H9 (cell line): ENCODE data around the gene OR5V1. TPM values are rescaled to one million over a fixed set of nuclear protein-coding genes. Genes with fewer than 3 reads are reported as not detected.
A peak's percentile ranks its signal among the peaks of the same experiment; 100 is the strongest.

Experiments
- DNase-seq: peaks from one replicate; pipeline ENCODE4 v3.0.0-alpha.2; 2017
- H2AFZ ChIP-seq: one replicate; pipeline ENCODE4 v1.6.1; 2013; ENCODE audit warnings: mild to moderate bottlenecking, low read length, control low read depth, moderate library complexity
- H2AK5ac ChIP-seq: 2 replicates; pipeline ENCODE4 v1.6.1; 2013; ENCODE audit warnings: low read length, control low read depth, mixed read lengths; ENCODE audit not compliant: insufficient read length
- H2BK120ac ChIP-seq: one replicate; pipeline ENCODE4 v1.6.1; 2013; ENCODE audit warnings: low read depth, mild to moderate bottlenecking, low read length, control low read depth, inconsistent platforms; ENCODE audit not compliant: poor library complexity, severe bottlenecking
- H2BK12ac ChIP-seq: 2 replicates; pipeline ENCODE4 v1.6.1; 2013; ENCODE audit warnings: low read length, control low read depth, mixed read lengths, low read depth; ENCODE audit not compliant: insufficient read length
- H2BK15ac ChIP-seq: 2 replicates; pipeline ENCODE4 v1.6.1; 2013; ENCODE audit warnings: low read depth, low read length, control low read depth
- H2BK20ac ChIP-seq: one replicate; pipeline ENCODE4 v1.6.1; 2013; ENCODE audit warnings: low read depth, mild to moderate bottlenecking, low read length, control low read depth, inconsistent platforms; ENCODE audit not compliant: poor library complexity, severe bottlenecking
- H2BK5ac ChIP-seq: 2 replicates; pipeline ENCODE4 v1.6.1; 2013; ENCODE audit warnings: low read length, control low read depth, mixed read lengths; ENCODE audit not compliant: insufficient read length
- H3K14ac ChIP-seq: 2 replicates; pipeline ENCODE4 v1.6.1; 2013; ENCODE audit warnings: low read length, control low read depth; ENCODE audit not compliant: insufficient read depth
- H3K18ac ChIP-seq: 2 replicates; pipeline ENCODE4 v1.6.1; 2013; ENCODE audit warnings: low read depth, mild to moderate bottlenecking, mixed read lengths, low read length, control low read depth; ENCODE audit not compliant: insufficient read length
- H3K23ac ChIP-seq: 2 replicates; pipeline ENCODE4 v1.6.1; 2013; ENCODE audit warnings: low read length, control low read depth, mixed read lengths, low read depth; ENCODE audit not compliant: insufficient read length
- H3K23me2 ChIP-seq: 2 replicates; pipeline ENCODE4 v1.6.1; 2013; ENCODE audit warnings: low read depth, mild to moderate bottlenecking, mixed read lengths, low read length, control low read depth; ENCODE audit not compliant: insufficient read length, poor library complexity, severe bottlenecking
- H3K27ac ChIP-seq: 2 replicates; pipeline ENCODE4 v1.5.1; 2013; ENCODE audit warnings: low read length, control low read depth, mixed read lengths, low read depth; ENCODE audit not compliant: insufficient read length
- H3K27me3 ChIP-seq: 2 replicates; pipeline ENCODE4 v1.6.1; 2013; ENCODE audit warnings: low read length, control low read depth, inconsistent platforms; ENCODE audit not compliant: insufficient read depth
- H3K4ac ChIP-seq: 2 replicates; pipeline ENCODE4 v1.6.1; 2013; ENCODE audit warnings: low read depth, mild to moderate bottlenecking, control low read depth, inconsistent platforms, low read length, moderate library complexity
- H3K4me1 ChIP-seq: 2 replicates; pipeline ENCODE4 v1.6.1; 2013; ENCODE audit warnings: low read length, control low read depth, inconsistent platforms; ENCODE audit not compliant: insufficient read depth
- H3K4me2 ChIP-seq: 2 replicates; pipeline ENCODE4 v1.6.1; 2013; ENCODE audit warnings: low read length, control low read depth, mixed read lengths; ENCODE audit not compliant: insufficient read length, insufficient read depth
- H3K56ac ChIP-seq: 2 replicates; pipeline ENCODE4 v1.6.1; 2013; ENCODE audit warnings: low read depth, mild to moderate bottlenecking, mixed read lengths, low read length, control low read depth; ENCODE audit not compliant: insufficient read length
- H3K79me1 ChIP-seq: 2 replicates; pipeline ENCODE4 v1.6.1; 2013; ENCODE audit warnings: low read depth, mild to moderate bottlenecking, moderate library complexity, low read length, control low read depth, inconsistent platforms; ENCODE audit not compliant: insufficient read depth, poor library complexity, severe bottlenecking
- H3K79me2 ChIP-seq: 2 replicates; pipeline ENCODE4 v1.6.1; 2013; ENCODE audit warnings: low read length, control low read depth, inconsistent platforms; ENCODE audit not compliant: insufficient read depth
- H3K9ac ChIP-seq: 2 replicates; pipeline ENCODE4 v1.6.1; 2013; ENCODE audit warnings: low read length, control low read depth, mixed read lengths; ENCODE audit not compliant: insufficient read length; ENCODE audit errors: extremely low read depth
- H3K9me3 ChIP-seq: one replicate; pipeline ENCODE4 v1.6.1; 2013; ENCODE audit warnings: low read depth, low read length, inconsistent platforms; ENCODE audit not compliant: control insufficient read depth
- H3T11ph ChIP-seq: one replicate; pipeline ENCODE4 v1.6.1; 2013; ENCODE audit warnings: mild to moderate bottlenecking, low read length, control low read depth, inconsistent platforms
- H4K20me1 ChIP-seq: one replicate; pipeline ENCODE4 v1.6.1; 2013; ENCODE audit not compliant: control insufficient read depth, insufficient read length, insufficient read depth
- H4K5ac ChIP-seq: 2 replicates; pipeline ENCODE4 v1.6.1; 2013; ENCODE audit warnings: low read depth, mild to moderate bottlenecking, mixed read lengths, low read length, control low read depth; ENCODE audit not compliant: insufficient read length
- H4K8ac ChIP-seq: replicated peaks from 2 replicates; pipeline ENCODE4 v1.6.1; 2013; ENCODE audit warnings: low read length, control low read depth, mixed read lengths, low read depth; ENCODE audit not compliant: insufficient read length
- H4K91ac ChIP-seq: 2 replicates; pipeline ENCODE4 v1.6.1; 2013; ENCODE audit warnings: low read depth, mild to moderate bottlenecking, moderate library complexity, mixed read lengths, low read length, control low read depth; ENCODE audit not compliant: insufficient read length
- H3K27ac Mint-ChIP-seq, 3 experiments: 2 replicates in 2 of 3; 3 replicates in 1 of 3; pipeline ENCODE4 v1.8.0; 2020 to 2021; ENCODE audit warnings: mixed read lengths in 3 of 3, mild to moderate bottlenecking in 1 of 3, moderate library complexity in 1 of 3
- H3K27me3 Mint-ChIP-seq: 2 replicates; pipeline ENCODE4 v1.8.0; 2021; ENCODE audit warnings: low read depth, mild to moderate bottlenecking, moderate library complexity, mixed read lengths
- H3K36me3 Mint-ChIP-seq, 3 experiments: 2 replicates in 2 of 3; 3 replicates in 1 of 3; pipeline ENCODE4 v1.8.0; 2020 to 2021; ENCODE audit warnings: low read depth in 3 of 3, mixed read lengths in 3 of 3; ENCODE audit not compliant: insufficient read depth in 1 of 3
- H3K4me1 Mint-ChIP-seq, 2 experiments: 2 replicates each; pipeline ENCODE4 v1.8.0; 2020; ENCODE audit warnings: mixed read lengths in 2 of 2
- H3K4me3 Mint-ChIP-seq, 2 experiments: 2 replicates in 1 of 2; 3 replicates in 1 of 2; pipeline ENCODE4 v1.8.0; 2020 to 2021; ENCODE audit warnings: mild to moderate bottlenecking in 2 of 2, mixed read lengths in 2 of 2, moderate library complexity in 1 of 2
- H3K9me3 Mint-ChIP-seq, 2 experiments: 2 replicates in 1 of 2; 3 replicates in 1 of 2; pipeline ENCODE4 v1.8.0; 2020; ENCODE audit warnings: mild to moderate bottlenecking in 2 of 2, mixed read lengths in 2 of 2, moderate library complexity in 1 of 2
- total RNA-seq: library from RNA; stranded (reverse); gene quantifications from 2 replicates; pipeline ENCODE4 v1.2.1, GENCODE V29; 2021
- TF ChIP-seq, protein P1 (sequence below): fragments of 200-600 bp; sonication (generic); conservative IDR thresholded peaks from 3 replicates; pipeline ENCODE4 v1.8.0; 2021; ENCODE audit warnings: antibody characterized with exemption, mild to moderate bottlenecking

The OR5V1 gene
- total RNA-seq, 1 experiment from 2014 or later: not detected

DNA sequence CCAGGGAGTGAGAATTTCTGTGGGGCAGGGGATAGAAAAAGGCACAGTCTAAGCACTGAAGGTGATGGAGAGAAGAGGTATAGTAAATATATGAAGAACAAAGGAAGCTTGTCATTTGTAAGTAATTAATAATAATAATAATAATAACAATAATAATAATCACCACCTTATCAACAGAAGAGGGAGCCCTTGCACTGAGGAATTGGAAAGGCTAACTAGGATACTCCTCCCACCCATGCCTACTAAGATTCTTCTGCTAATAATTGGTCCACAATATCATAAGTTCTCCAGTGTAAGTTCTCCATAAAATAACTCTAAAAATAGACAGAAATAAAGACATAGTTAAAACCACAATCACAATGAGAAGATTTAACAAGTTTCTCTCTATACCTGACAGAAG lies 7.3 kb upstream of the OR5V1 start:
- H2BK12ac ChIP-seq: no peak overlapping the region
- Mint-ChIP-seq H3K4me3 (no peak overlapping the region), H3K4me1 (peaks cover 4% of the 10 kb centered on the region in 2 experiments; a peak in 1 of 4 replicates), H3K9me3 (no peaks in the 10 kb centered on the region), H3K36me3 (no peaks in the 10 kb centered on the region), H3K27ac (no peak overlapping the region), H3K27me3 (no peaks in the 10 kb centered on the region)
- no peak overlapping the region for H3K23ac ChIP-seq
- H3T11ph ChIP-seq: no peak overlapping the region
- H3K9ac ChIP-seq: no peak overlapping the region
- H4K91ac ChIP-seq: no peak overlapping the region
- H3K4me2 ChIP-seq: no peak overlapping the region
- no peak overlapping the region for H2BK120ac ChIP-seq
- H3K9me3 ChIP-seq: no peaks in the 10 kb centered on the region
- no peak overlapping the region for H3K27ac ChIP-seq
- H2AFZ ChIP-seq: no peak overlapping the region
- no peak overlapping the region for H3K14ac ChIP-seq
- no peak overlapping the region for H3K56ac ChIP-seq
- no peaks in the 10 kb centered on the region for H3K27me3 ChIP-seq
- no peak overlapping the region for H2BK5ac ChIP-seq
- no peak for DNase-seq
- H4K20me1 ChIP-seq: no peaks in the 10 kb centered on the region
- H4K5ac ChIP-seq: no peak overlapping the region
- H3K4me1 ChIP-seq: no peaks in the 10 kb centered on the region
- no peaks in the 10 kb centered on the region for H3K79me1 ChIP-seq
- no peaks in the 10 kb centered on the region for H3K23me2 ChIP-seq
- H3K18ac ChIP-seq: no peak overlapping the region
- H3K79me2 ChIP-seq: no peaks in the 10 kb centered on the region
- no peak overlapping the region for H4K8ac ChIP-seq
- no peak overlapping the region for H2AK5ac ChIP-seq
- no peak overlapping the region for H3K4ac ChIP-seq
- no peak overlapping the region for H2BK20ac ChIP-seq
- TF ChIP-seq, protein P1, sequence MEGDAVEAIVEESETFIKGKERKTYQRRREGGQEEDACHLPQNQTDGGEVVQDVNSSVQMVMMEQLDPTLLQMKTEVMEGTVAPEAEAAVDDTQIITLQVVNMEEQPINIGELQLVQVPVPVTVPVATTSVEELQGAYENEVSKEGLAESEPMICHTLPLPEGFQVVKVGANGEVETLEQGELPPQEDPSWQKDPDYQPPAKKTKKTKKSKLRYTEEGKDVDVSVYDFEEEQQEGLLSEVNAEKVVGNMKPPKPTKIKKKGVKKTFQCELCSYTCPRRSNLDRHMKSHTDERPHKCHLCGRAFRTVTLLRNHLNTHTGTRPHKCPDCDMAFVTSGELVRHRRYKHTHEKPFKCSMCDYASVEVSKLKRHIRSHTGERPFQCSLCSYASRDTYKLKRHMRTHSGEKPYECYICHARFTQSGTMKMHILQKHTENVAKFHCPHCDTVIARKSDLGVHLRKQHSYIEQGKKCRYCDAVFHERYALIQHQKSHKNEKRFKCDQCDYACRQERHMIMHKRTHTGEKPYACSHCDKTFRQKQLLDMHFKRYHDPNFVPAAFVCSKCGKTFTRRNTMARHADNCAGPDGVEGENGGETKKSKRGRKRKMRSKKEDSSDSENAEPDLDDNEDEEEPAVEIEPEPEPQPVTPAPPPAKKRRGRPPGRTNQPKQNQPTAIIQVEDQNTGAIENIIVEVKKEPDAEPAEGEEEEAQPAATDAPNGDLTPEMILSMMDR: peak; percentile 53
- no peak overlapping the region for H2BK15ac ChIP-seq
